Endodermal cell (in vitro differentiated cells): ENCODE measurements around the gene CHST9. TPM values are rescaled to one million over a fixed set of nuclear protein-coding genes. Genes with fewer than 3 reads are reported as not detected.

ENCODE experiments used
- DNase-seq: peaks from one replicate; pipeline ENCODE4 v3.0.0-alpha.2; 2017
- H3K27ac ChIP-seq: 2 replicates; pipeline ENCODE4 v1.5.1; 2013; ENCODE audit warnings: mild to moderate bottlenecking, low read depth, low read length, moderate library complexity
- H3K27me3 ChIP-seq: 2 replicates; pipeline ENCODE4 v1.6.1; 2013; ENCODE audit warnings: mild to moderate bottlenecking, low read length, moderate library complexity; ENCODE audit not compliant: insufficient read depth, control insufficient read depth, poor library complexity, severe bottlenecking
- H3K36me3 ChIP-seq: 2 replicates; pipeline ENCODE4 v1.7.0; 2013; ENCODE audit warnings: mild to moderate bottlenecking, low read length, moderate library complexity; ENCODE audit not compliant: control insufficient read depth, insufficient read depth
- H3K4me1 ChIP-seq: one replicate; pipeline ENCODE4 v1.7.0; 2013; ENCODE audit warnings: low read length; ENCODE audit not compliant: control insufficient read depth, insufficient read depth
- H3K4me3 ChIP-seq: 2 replicates; pipeline ENCODE4 v1.5.1; 2013; ENCODE audit warnings: mild to moderate bottlenecking, low read length, moderate library complexity
- H3K9ac ChIP-seq: 2 replicates; pipeline ENCODE4 v1.6.1; 2013; ENCODE audit warnings: mild to moderate bottlenecking, low read length, moderate library complexity; ENCODE audit not compliant: poor library complexity, severe bottlenecking; ENCODE audit errors: extremely low read depth
- H3K9me3 ChIP-seq: 2 replicates; pipeline ENCODE4 v1.6.1; 2013; ENCODE audit warnings: mild to moderate bottlenecking, low read length, moderate library complexity; ENCODE audit not compliant: control insufficient read depth
- H3K27ac Mint-ChIP-seq: 2 replicates; pipeline ENCODE4 v1.8.0; 2020; ENCODE audit warnings: mixed read lengths
- H3K27me3 Mint-ChIP-seq: 2 replicates; pipeline ENCODE4 v1.8.0; 2021; ENCODE audit warnings: mild to moderate bottlenecking, mixed read lengths; ENCODE audit not compliant: insufficient read depth
- H3K36me3 Mint-ChIP-seq: 2 replicates; pipeline ENCODE4 v1.8.0; 2020; ENCODE audit warnings: low read depth, mixed read lengths
- H3K4me1 Mint-ChIP-seq: 2 replicates; pipeline ENCODE4 v1.8.0; 2020; ENCODE audit warnings: mixed read lengths
- H3K4me3 Mint-ChIP-seq: 2 replicates; pipeline ENCODE4 v1.8.0; 2020; ENCODE audit warnings: mild to moderate bottlenecking, moderate library complexity, mixed read lengths
- H3K9me3 Mint-ChIP-seq: 2 replicates; pipeline ENCODE4 v1.8.0; 2020; ENCODE audit warnings: mild to moderate bottlenecking, mixed read lengths
- WGBS, 2 experiments: methylation state at CpG; one replicate each; pipeline versions ENCODE4 v1.1.5 to v1.1.7; 2013; ENCODE audit warnings: missing lambda C conversion rate in 2 of 2, mixed read lengths in 1 of 2; ENCODE audit not compliant: insufficient coverage in 1 of 2, insufficient read length in 1 of 2; 5-methylcytosine and 5-hydroxymethylcytosine counted together
- total RNA-seq, 2 donors: library from RNA; stranded (reverse); fragmentation: NEBNext Ultra II Directional in 1 of 2; extraction: Animal tissue kit (Norgen Biotek cat#: 25700) in 1 of 2; gene quantifications; 2 replicates in 1 of 2; 3 replicates in 1 of 2; pipeline ENCODE4 v1.2.1, GENCODE V29; 2021
- TF ChIP-seq, protein P1 (sequence below): fragments of 200-600 bp; sonication (generic); conservative IDR thresholded peaks from 2 replicates; pipeline ENCODE4 v1.5.0; 2021; ENCODE audit warnings: antibody characterized with exemption, mild to moderate bottlenecking

Gene CHST9
- total RNA-seq, 2 donors from 2014 or later, result 47.5 to 75.8 TPM

DNA sequence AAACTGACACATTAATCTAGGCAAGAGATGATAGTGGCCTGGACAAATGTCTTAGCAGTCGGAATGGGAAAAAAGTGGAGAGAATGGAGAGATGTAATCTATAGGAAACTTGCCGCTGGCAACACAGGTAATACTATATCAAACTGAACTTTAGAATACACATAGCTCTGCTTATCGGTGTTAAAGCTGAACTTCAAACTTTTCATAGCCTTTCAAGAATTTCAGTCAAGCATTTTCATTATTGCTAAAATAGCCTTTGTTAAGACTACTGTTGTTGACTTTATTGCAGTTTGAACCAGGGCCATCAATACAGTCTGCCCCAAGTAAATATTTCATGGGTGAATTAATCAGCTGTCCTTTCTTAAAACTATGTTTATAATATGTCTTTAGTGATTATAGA, 12.9 kb upstream of the CHST9 start:
- H3K4me3 Mint-ChIP-seq, result no peak overlapping the region
- Histone ChIP-seq H3K4me3 (no peak overlapping the region), H3K27ac (no peak overlapping the region), H3K9me3 (no peaks in the 10 kb centered on the region), H3K36me3 (no peaks in the 10 kb centered on the region), H3K9ac (no peak overlapping the region), H3K27me3 (no peaks in the 10 kb centered on the region), H3K4me1 (peaks cover 2% of the 10 kb centered on the region)
- H3K27ac Mint-ChIP-seq, result no peak overlapping the region
- H3K36me3 Mint-ChIP-seq, result no peaks in the 10 kb centered on the region
- TF ChIP-seq, protein P1, sequence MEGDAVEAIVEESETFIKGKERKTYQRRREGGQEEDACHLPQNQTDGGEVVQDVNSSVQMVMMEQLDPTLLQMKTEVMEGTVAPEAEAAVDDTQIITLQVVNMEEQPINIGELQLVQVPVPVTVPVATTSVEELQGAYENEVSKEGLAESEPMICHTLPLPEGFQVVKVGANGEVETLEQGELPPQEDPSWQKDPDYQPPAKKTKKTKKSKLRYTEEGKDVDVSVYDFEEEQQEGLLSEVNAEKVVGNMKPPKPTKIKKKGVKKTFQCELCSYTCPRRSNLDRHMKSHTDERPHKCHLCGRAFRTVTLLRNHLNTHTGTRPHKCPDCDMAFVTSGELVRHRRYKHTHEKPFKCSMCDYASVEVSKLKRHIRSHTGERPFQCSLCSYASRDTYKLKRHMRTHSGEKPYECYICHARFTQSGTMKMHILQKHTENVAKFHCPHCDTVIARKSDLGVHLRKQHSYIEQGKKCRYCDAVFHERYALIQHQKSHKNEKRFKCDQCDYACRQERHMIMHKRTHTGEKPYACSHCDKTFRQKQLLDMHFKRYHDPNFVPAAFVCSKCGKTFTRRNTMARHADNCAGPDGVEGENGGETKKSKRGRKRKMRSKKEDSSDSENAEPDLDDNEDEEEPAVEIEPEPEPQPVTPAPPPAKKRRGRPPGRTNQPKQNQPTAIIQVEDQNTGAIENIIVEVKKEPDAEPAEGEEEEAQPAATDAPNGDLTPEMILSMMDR, result no peak
- H3K27me3 Mint-ChIP-seq, result no peaks in the 10 kb centered on the region
- WGBS, 2 experiments, result 91 to 92% methylated on average over 1 to 3 of the region's 3 CpGs
- DNase-seq, result no peak
- H3K9me3 Mint-ChIP-seq, result peaks cover under 1% of the 10 kb centered on the region
- peaks cover 6% of the 10 kb centered on the region for H3K4me1 Mint-ChIP-seq

DNA sequence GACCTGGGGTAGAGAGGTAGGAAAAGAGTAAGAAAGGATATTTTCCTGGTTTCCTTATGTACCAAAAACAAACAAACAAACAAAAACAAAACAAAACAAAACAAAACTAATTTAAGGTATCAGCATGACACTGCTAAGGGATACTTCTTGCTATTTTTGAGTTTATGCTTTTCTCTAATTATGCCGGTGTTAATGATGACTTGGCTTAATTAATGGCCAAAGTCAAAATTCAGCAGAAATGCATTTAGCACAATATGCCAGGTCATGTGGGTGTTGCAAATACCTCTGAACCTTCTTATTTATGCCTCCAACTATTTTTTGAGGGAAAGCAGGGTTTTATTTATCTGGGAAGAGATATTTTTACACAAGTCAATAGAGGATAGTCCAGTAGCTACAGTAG, 3.2 kb upstream of the CHST9 start:
- H3K9ac ChIP-seq, result no peak overlapping the region
- TF ChIP-seq, protein P1, result no peak
- Mint-ChIP-seq H3K4me3 (no peak overlapping the region), H3K27ac (no peak overlapping the region), H3K9me3 (peaks cover 2% of the 10 kb centered on the region), H3K4me1 (peaks cover 11% of the 10 kb centered on the region), H3K36me3 (no peaks in the 10 kb centered on the region), H3K27me3 (peaks cover 14% of the 10 kb centered on the region)
- no peak overlapping the region for H3K27ac ChIP-seq
- peaks cover 28% of the 10 kb centered on the region for H3K27me3 ChIP-seq
- no peak for DNase-seq
- 86 to 100% methylated on average over 1 of the region's 1 CpG for WGBS, 2 experiments
- H3K4me1 ChIP-seq, result no peaks in the 10 kb centered on the region
- no peaks in the 10 kb centered on the region for H3K36me3 ChIP-seq
- no peak overlapping the region for H3K4me3 ChIP-seq
- H3K9me3 ChIP-seq, result no peaks in the 10 kb centered on the region

DNA sequence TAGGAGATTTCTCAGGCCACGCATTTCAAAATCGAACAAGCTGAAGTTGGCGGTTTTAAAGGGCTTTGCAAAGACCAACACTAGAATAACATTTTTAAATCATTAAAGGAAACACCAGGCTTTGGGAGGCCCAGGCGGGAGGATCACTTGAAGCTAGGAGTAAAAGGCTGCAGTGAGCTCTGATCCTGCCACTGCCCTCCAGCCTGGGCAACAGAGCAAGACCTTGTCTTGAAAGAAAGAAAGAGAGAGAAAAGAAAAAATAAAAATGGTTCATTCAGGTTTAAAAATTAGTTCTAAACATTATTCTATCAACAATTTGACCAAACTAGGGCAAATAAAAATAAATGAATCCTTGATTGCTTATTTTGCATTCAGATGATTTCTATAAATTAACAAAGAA, 789 bp upstream of the CHST9 start:
- Mint-ChIP-seq H3K9me3 (no peaks in the 10 kb centered on the region), H3K36me3 (no peaks in the 10 kb centered on the region), H3K27ac (no peak overlapping the region), H3K4me3 (peak overlapping the region; percentile 78), H3K4me1 (peaks cover 23% of the 10 kb centered on the region), H3K27me3 (peaks cover 14% of the 10 kb centered on the region)
- Histone ChIP-seq H3K36me3 (no peaks in the 10 kb centered on the region), H3K9ac (no peak overlapping the region), H3K9me3 (no peaks in the 10 kb centered on the region), H3K4me1 (no peaks in the 10 kb centered on the region), H3K27ac (no peak overlapping the region), H3K4me3 (no peak overlapping the region), H3K27me3 (peaks cover 29% of the 10 kb centered on the region)
- 80 to 92% methylated on average over 1 to 4 of the region's 4 CpGs for WGBS, 2 experiments
- TF ChIP-seq, protein P1, result no peak
- DNase-seq, result no peak
